Loucy (cell line): ENCODE measurements around the gene WDR33.

Experiments used
- H2AFZ ChIP-seq: fragments of 200-600 bp; sonication (generic); 2 replicates; pipeline ENCODE4 v1.6.0; 2016; ENCODE audit warnings: antibody characterized with exemption, mild to moderate bottlenecking, low read length, moderate library complexity
- H3F3A ChIP-seq: fragments of 200-600 bp; 2 replicates; pipeline ENCODE4 v1.6.0; 2016; ENCODE audit warnings: antibody characterized with exemption, low read depth, mild to moderate bottlenecking
- H3K27me3 ChIP-seq: fragments of 200-600 bp; sonication (generic); 2 replicates; pipeline ENCODE4 v1.6.1; 2014; ENCODE audit warnings: low read length, mild to moderate bottlenecking; ENCODE audit not compliant: insufficient read depth, poor library complexity, severe bottlenecking
- H3K36me3 ChIP-seq: fragments of 200-600 bp; sonication (generic); 2 replicates; pipeline ENCODE4 v1.6.1; 2016; ENCODE audit warnings: low read length; ENCODE audit not compliant: insufficient read depth
- H3K4me1 ChIP-seq: fragments of 200-600 bp; sonication (generic); 2 replicates; pipeline ENCODE4 v1.5.1; 2014; ENCODE audit warnings: low read length, mild to moderate bottlenecking; ENCODE audit not compliant: insufficient read depth, poor library complexity, severe bottlenecking
- H3K4me2 ChIP-seq: fragments of 200-600 bp; sonication (generic); 2 replicates; pipeline ENCODE4 v1.6.0; 2014; ENCODE audit warnings: antibody characterized with exemption, low read length, low read depth, mild to moderate bottlenecking; ENCODE audit not compliant: poor library complexity, severe bottlenecking
- H3K4me3 ChIP-seq: fragments of 200-600 bp; sonication (generic); 2 replicates; pipeline ENCODE4 v1.5.1; 2014; ENCODE audit warnings: low read length, mild to moderate bottlenecking, mixed read lengths; ENCODE audit not compliant: poor library complexity, severe bottlenecking
- H3K79me2 ChIP-seq: fragments of 200-600 bp; sonication (generic); 2 replicates; pipeline ENCODE4 v1.6.1; 2014; ENCODE audit warnings: low read length; ENCODE audit not compliant: insufficient read depth
- H3K9ac ChIP-seq: fragments of 200-600 bp; sonication (generic); 2 replicates; pipeline ENCODE4 v1.6.0; 2014; ENCODE audit warnings: mild to moderate bottlenecking, low read depth, low read length, moderate library complexity; ENCODE audit not compliant: poor library complexity, severe bottlenecking
- H3K9me2 ChIP-seq: fragments of 200-600 bp; sonication (generic); replicated peaks from 2 replicates; pipeline ENCODE4 v1.6.1; 2016; ENCODE audit warnings: low read depth, low read length, mixed read lengths
- H3K9me3 ChIP-seq: fragments of 200-600 bp; sonication (generic); 2 replicates; pipeline ENCODE4 v1.6.1; 2014; ENCODE audit warnings: mild to moderate bottlenecking, antibody characterized with exemption, low read length, low read depth; ENCODE audit not compliant: insufficient read depth
- H4K20me1 ChIP-seq: fragments of 200-600 bp; sonication (generic); 2 replicates; pipeline ENCODE4 v1.6.0; 2014; ENCODE audit warnings: antibody characterized with exemption, low read length, mild to moderate bottlenecking; ENCODE audit not compliant: insufficient read depth, poor library complexity, severe bottlenecking
- EZH2phosphoT487 ChIP-seq: fragments of 200-600 bp; IDR thresholded peaks from 2 replicates; pipeline ENCODE4 v1.6.1; 2018; ENCODE audit warnings: antibody characterized with exemption, mild to moderate bottlenecking, moderate library complexity, borderline replicate concordance
- TF ChIP-seq, protein P1 (sequence below): fragments of 200-600 bp; sonication (generic); conservative IDR thresholded peaks from 2 replicates; pipeline ENCODE4 v1.5.1; 2014; ENCODE audit warnings: mild to moderate bottlenecking, antibody characterized with exemption, low read length

The WDR33 gene

GRCh38 chr2:127784965-127785518 is 25.9 kb downstream of the WDR33 start:
- peaks cover 61% of the 10 kb centered on the region for H3K79me2 ChIP-seq
- no peak overlapping the region for H2AFZ ChIP-seq
- no peaks in the 10 kb centered on the region for H3K27me3 ChIP-seq
- no peaks in the 10 kb centered on the region for H3K4me1 ChIP-seq
- TF ChIP-seq, protein P1, sequence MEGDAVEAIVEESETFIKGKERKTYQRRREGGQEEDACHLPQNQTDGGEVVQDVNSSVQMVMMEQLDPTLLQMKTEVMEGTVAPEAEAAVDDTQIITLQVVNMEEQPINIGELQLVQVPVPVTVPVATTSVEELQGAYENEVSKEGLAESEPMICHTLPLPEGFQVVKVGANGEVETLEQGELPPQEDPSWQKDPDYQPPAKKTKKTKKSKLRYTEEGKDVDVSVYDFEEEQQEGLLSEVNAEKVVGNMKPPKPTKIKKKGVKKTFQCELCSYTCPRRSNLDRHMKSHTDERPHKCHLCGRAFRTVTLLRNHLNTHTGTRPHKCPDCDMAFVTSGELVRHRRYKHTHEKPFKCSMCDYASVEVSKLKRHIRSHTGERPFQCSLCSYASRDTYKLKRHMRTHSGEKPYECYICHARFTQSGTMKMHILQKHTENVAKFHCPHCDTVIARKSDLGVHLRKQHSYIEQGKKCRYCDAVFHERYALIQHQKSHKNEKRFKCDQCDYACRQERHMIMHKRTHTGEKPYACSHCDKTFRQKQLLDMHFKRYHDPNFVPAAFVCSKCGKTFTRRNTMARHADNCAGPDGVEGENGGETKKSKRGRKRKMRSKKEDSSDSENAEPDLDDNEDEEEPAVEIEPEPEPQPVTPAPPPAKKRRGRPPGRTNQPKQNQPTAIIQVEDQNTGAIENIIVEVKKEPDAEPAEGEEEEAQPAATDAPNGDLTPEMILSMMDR = no peak
- no peak for TF ChIP-seq EZH2phosphoT487
- H3K4me2 ChIP-seq = no peak overlapping the region
- H3F3A ChIP-seq = no peaks in the 10 kb centered on the region
- no peaks in the 10 kb centered on the region for H3K9me2 ChIP-seq
- H4K20me1 ChIP-seq = peaks cover 39% of the 10 kb centered on the region
- H3K9ac ChIP-seq = no peak overlapping the region
- H3K36me3 ChIP-seq = peaks cover 18% of the 10 kb centered on the region; the same call in 1 of the 2 replicates
- H3K4me3 ChIP-seq = no peak overlapping the region
- H3K9me3 ChIP-seq = no peaks in the 10 kb centered on the region

DNA sequence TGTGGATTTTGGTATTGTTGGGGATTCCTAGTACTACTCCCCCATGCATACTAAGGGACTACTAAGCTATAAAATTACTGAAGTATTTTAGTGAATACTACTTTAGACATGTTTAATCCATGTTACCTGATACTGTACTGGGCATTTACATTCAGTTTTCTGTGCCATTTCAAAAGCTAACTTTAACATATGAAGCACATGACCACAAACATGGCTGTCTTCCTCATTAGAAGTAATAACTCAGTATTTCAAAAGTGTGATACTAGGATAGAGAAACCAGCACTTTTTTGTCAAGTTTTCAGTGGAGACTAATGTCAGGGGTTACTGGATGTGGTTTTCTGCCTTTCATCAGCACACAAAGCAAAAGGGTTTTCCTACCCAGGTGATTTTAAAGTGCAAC is 27.9 kb downstream of the WDR33 start:
- no peak overlapping the region for H2AFZ ChIP-seq
- H4K20me1 ChIP-seq = peaks cover 52% of the 10 kb centered on the region
- no peak overlapping the region for H3K4me3 ChIP-seq
- H3K27me3 ChIP-seq = no peaks in the 10 kb centered on the region
- H3K4me2 ChIP-seq = no peak overlapping the region
- H3K36me3 ChIP-seq = peaks cover 21% of the 10 kb centered on the region; the same call in 1 of the 2 replicates
- no peak overlapping the region for H3K9ac ChIP-seq
- peaks cover 77% of the 10 kb centered on the region for H3K79me2 ChIP-seq
- no peaks in the 10 kb centered on the region for H3F3A ChIP-seq
- TF ChIP-seq EZH2phosphoT487 = no peak
- TF ChIP-seq, protein P1 = no peak
- no peaks in the 10 kb centered on the region for H3K4me1 ChIP-seq
- H3K9me3 ChIP-seq = no peaks in the 10 kb centered on the region
- H3K9me2 ChIP-seq = no peaks in the 10 kb centered on the region

DNA sequence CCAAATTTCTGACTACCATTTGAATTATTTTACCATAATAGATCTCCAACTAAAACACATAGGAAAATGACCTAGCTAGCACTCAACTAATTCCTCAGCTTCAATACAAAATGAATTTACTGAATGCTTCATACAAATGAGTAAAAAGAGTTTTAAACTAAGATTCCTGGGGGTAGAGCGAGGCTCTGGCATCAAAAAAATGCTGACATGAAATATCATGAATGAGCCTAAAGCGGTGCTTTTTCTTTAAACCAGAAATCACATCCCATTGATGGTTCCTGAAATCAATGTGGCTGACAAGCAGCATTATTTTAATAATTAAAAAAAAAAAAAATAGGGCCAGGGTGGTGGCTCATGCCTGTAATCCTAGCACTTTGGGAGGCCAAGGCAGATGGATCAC is 32.1 kb downstream of the WDR33 start:
- Histone ChIP-seq H3K9ac (no peak overlapping the region), H3K9me3 (no peaks in the 10 kb centered on the region), H3K36me3 (0 out of 2 replicates have a peak, but pooled peaks cover 3% of the 10 kb centered on the region), H3K4me2 (no peak overlapping the region), H2AFZ (no peak overlapping the region), H3K9me2 (no peaks in the 10 kb centered on the region), H3F3A (no peaks in the 10 kb centered on the region), H3K27me3 (no peaks in the 10 kb centered on the region), H3K79me2 (peaks cover 93% of the 10 kb centered on the region), H3K4me3 (no peak overlapping the region), H4K20me1 (peaks cover 53% of the 10 kb centered on the region), H3K4me1 (no peaks in the 10 kb centered on the region)
- no peak for TF ChIP-seq EZH2phosphoT487
- TF ChIP-seq, protein P1 = no peak
